ENCODE data around the gene FARP1.

DNA sequence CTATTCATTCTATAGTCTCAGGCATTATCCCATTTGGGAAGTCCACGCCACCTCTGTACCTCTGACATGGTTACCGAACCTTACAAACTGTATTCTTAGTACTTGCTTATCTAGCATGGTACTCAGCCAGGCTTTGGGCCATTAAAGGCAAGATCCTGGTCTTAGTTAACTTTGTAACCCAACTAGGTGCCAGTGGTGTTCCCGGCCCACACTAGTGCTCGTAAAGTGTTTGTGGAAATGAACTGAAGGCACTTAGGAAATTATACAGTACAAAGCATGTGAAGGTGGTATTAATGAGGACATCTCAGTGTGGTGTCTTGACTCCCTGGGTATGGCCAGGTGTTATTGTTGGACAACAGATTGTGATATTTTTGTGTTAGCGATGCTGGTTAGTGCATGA lies 122.0 kb downstream of the FARP1 start:
- TF ChIP-seq CTCF (IDR thresholded peaks at IDR 0.05) (no peak), E2F4 (CRISPR knock-in tag; IDR thresholded peaks at IDR 0.05; ENCODE audit: borderline replicate concordance, low read depth) (no peak), FOXK1 (CRISPR knock-in tag; IDR thresholded peaks at IDR 0.05) (no peak), ELF4 (CRISPR knock-in tag; IDR thresholded peaks at IDR 0.05; ENCODE audit: low read depth) (no peak), NR3C1 (CRISPR knock-in tag; conservative IDR thresholded peaks at IDR 0.05; ENCODE audit: low read depth) (no peak), JUN (CRISPR knock-in tag; IDR thresholded peaks at IDR 0.05) (no peak), ZNF121 (CRISPR knock-in tag; IDR thresholded peaks at IDR 0.05) (no peak), NR2C2 (CRISPR knock-in tag; IDR thresholded peaks at IDR 0.05) (no peak), CBFB (CRISPR knock-in tag; IDR thresholded peaks at IDR 0.05; ENCODE audit: low read depth) (no peak), HMGXB4 (CRISPR knock-in tag; IDR thresholded peaks at IDR 0.05) (no peak)
- TF ChIP-seq, protein P1, sequence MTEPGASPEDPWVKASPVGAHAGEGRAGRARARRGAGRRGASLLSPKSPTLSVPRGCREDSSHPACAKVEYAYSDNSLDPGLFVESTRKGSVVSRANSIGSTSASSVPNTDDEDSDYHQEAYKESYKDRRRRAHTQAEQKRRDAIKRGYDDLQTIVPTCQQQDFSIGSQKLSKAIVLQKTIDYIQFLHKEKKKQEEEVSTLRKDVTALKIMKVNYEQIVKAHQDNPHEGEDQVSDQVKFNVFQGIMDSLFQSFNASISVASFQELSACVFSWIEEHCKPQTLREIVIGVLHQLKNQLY (CRISPR knock-in tag; IDR thresholded peaks at IDR 0.05): no peak

All from WTC11 (cell line).